GM23338 (cell line): ENCODE data around the gene ARHGEF16. TPM values are rescaled to one million over a fixed set of nuclear protein-coding genes. Genes with fewer than 3 reads are reported as not detected.

ENCODE experiments used
- CREB1 ChIP-seq: fragments of 250-450 bp; sonication (Bioruptor Pico); IDR thresholded peaks from 2 replicates; pipeline ENCODE4 v1.5.0; 2020; ENCODE audit warnings: low read depth, mild to moderate bottlenecking, moderate library complexity
- CTCF ChIP-seq, 2 experiments: fragments of 200-600 bp in 1 of 2; sonication (generic) in 1 of 2; conservative IDR thresholded peaks; 2 replicates each; pipeline versions ENCODE4 v1.5.1 to v1.6.1; 2016 to 2017; ENCODE audit warnings: antibody characterized with exemption in 2 of 2, low read depth in 2 of 2, mild to moderate bottlenecking in 2 of 2, moderate library complexity in 1 of 2
- EZH2 ChIP-seq: fragments of 200-600 bp; sonication (generic); IDR thresholded peaks from one replicate; pipeline ENCODE4 v1.8.0; 2017; ENCODE audit warnings: antibody characterized with exemption, mild to moderate bottlenecking, low read depth; ENCODE audit not compliant: unreplicated experiment
- EZH2phosphoT487 ChIP-seq: fragments of 200-600 bp; sonication (generic); IDR thresholded peaks from one replicate; pipeline ENCODE4 v1.8.1; 2018; ENCODE audit warnings: antibody characterized with exemption; ENCODE audit not compliant: unreplicated experiment
- JUNB ChIP-seq: IDR thresholded peaks from one replicate; pipeline ENCODE4 v1.6.1; 2016; ENCODE audit warnings: antibody characterized with exemption; ENCODE audit not compliant: unreplicated experiment
- NANOG ChIP-seq: IDR thresholded peaks from 2 replicates; pipeline ENCODE4 v1.6.1; 2016; ENCODE audit warnings: antibody characterized with exemption, borderline replicate concordance
- POLR2AphosphoS5 ChIP-seq: IDR thresholded peaks from 2 replicates; pipeline ENCODE4 v1.6.1; 2016; ENCODE audit warnings: antibody characterized with exemption, low read depth
- ZNF114 ChIP-seq: fragments of 250-450 bp; sonication (Bioruptor Pico); IDR thresholded peaks from 2 replicates; pipeline ENCODE4 v1.5.0; 2020; ENCODE audit warnings: mild to moderate bottlenecking, moderate library complexity
- ZNF462 ChIP-seq: fragments of 250-450 bp; sonication (Bioruptor Pico); IDR thresholded peaks from 2 replicates; pipeline ENCODE4 v1.5.0; 2020; ENCODE audit warnings: mild to moderate bottlenecking, moderate library complexity
- polyA plus RNA-seq: library from polyadenylated mRNA; unstranded; fragments of >200 nt; fragmentation: Nextera tagmentation; extraction: Ambion mirVana; gene quantifications from 2 replicates; pipeline ENCODE4 v1.2.1, GENCODE V29; 2016
- total RNA-seq: library from RNA; depleted of rRNA; stranded (reverse); fragments of >200 nt; shearing (Covaris generic); gene quantifications from 2 replicates; pipeline ENCODE4 v1.2.3, GENCODE V29; 2014
- TF ChIP-seq, protein P1 (sequence below): IDR thresholded peaks from one replicate; pipeline ENCODE4 v1.6.1; 2018; ENCODE audit warnings: antibody characterized with exemption; ENCODE audit not compliant: unreplicated experiment

Gene ARHGEF16
- total and polyA plus RNA-seq, 2 experiments from 2014 or later: 12.2 to 29.3 TPM

GRCh38 chr1:3522564-3523265 lies 68.2 kb downstream of the ARHGEF16 start (continued):
- no peak for TF ChIP-seq ZNF462 (CRISPR knock-in tag)
- TF ChIP-seq, protein P1, sequence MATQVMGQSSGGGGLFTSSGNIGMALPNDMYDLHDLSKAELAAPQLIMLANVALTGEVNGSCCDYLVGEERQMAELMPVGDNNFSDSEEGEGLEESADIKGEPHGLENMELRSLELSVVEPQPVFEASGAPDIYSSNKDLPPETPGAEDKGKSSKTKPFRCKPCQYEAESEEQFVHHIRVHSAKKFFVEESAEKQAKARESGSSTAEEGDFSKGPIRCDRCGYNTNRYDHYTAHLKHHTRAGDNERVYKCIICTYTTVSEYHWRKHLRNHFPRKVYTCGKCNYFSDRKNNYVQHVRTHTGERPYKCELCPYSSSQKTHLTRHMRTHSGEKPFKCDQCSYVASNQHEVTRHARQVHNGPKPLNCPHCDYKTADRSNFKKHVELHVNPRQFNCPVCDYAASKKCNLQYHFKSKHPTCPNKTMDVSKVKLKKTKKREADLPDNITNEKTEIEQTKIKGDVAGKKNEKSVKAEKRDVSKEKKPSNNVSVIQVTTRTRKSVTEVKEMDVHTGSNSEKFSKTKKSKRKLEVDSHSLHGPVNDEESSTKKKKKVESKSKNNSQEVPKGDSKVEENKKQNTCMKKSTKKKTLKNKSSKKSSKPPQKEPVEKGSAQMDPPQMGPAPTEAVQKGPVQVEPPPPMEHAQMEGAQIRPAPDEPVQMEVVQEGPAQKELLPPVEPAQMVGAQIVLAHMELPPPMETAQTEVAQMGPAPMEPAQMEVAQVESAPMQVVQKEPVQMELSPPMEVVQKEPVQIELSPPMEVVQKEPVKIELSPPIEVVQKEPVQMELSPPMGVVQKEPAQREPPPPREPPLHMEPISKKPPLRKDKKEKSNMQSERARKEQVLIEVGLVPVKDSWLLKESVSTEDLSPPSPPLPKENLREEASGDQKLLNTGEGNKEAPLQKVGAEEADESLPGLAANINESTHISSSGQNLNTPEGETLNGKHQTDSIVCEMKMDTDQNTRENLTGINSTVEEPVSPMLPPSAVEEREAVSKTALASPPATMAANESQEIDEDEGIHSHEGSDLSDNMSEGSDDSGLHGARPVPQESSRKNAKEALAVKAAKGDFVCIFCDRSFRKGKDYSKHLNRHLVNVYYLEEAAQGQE: no peak
- no peak for TF ChIP-seq ZNF114 (CRISPR knock-in tag)
- TF ChIP-seq CREB1 (CRISPR knock-in tag): no peak
- no peak for TF ChIP-seq NANOG
- TF ChIP-seq EZH2: no peak
- TF ChIP-seq POLR2AphosphoS5: no peak
- no peak for TF ChIP-seq EZH2phosphoT487
- TF ChIP-seq JUNB: no peak
- no peak for TF ChIP-seq CTCF (conservative IDR thresholded peaks at IDR 0.05; ENCODE audit: low read depth in 2 of 2)
